Activated CD4-positive, alpha-beta memory T cell treated with anti-CD3 and anti-CD28 coated beads, Interleukin-2, amount 10 ng/mL, durations not matched to agents 7 days and 5 days (primary cell): ENCODE results near the gene DGKH. TPM values are rescaled to one million over a fixed set of nuclear protein-coding genes. Genes with fewer than 3 reads are reported as not detected.

ENCODE experiments used
- CTCF ChIA-PET: fragments of 350-600 bp; sonication (Branson Sonifier 250); formaldehyde crosslinking; loops from one replicate; lab custom pipeline; 2021; ENCODE audit warnings: antibody characterized with exemption, inconsistent platforms; lab: Charles Lee
- POLR2A ChIA-PET: fragments of 350-600 bp; sonication (Branson Sonifier 250); formaldehyde crosslinking; loops from one replicate; lab custom pipeline; 2021; ENCODE audit warnings: antibody characterized with exemption; lab: Charles Lee
- DNase-seq: peaks from one replicate; pipeline ENCODE4 v3.0.0-alpha.2; 2020
- H3K27ac Mint-ChIP-seq: one replicate; pipeline ENCODE4 v1.8.0; 2021; ENCODE audit warnings: mild to moderate bottlenecking, mixed read lengths
- H3K27me3 Mint-ChIP-seq: one replicate; pipeline ENCODE4 v1.8.0; 2021; ENCODE audit warnings: mixed read lengths
- H3K36me3 Mint-ChIP-seq: one replicate; pipeline ENCODE4 v1.8.0; 2021; ENCODE audit warnings: low read depth, mixed read lengths
- H3K4me1 Mint-ChIP-seq: one replicate; pipeline ENCODE4 v1.8.0; 2021; ENCODE audit warnings: mixed read lengths
- H3K4me3 Mint-ChIP-seq: one replicate; pipeline ENCODE4 v1.8.0; 2021; ENCODE audit warnings: mild to moderate bottlenecking, mixed read lengths
- H3K9me3 Mint-ChIP-seq: one replicate; pipeline ENCODE4 v1.8.0; 2021; ENCODE audit warnings: mixed read lengths
- total RNA-seq, 2 experiments: library from RNA; stranded (reverse); gene quantifications; one replicate each; pipeline ENCODE4 v1.2.3, GENCODE V29; 2021

DGKH gene
- total RNA-seq, 2 experiments from 2014 or later, result 20.4 to 21.1 TPM

DNA sequence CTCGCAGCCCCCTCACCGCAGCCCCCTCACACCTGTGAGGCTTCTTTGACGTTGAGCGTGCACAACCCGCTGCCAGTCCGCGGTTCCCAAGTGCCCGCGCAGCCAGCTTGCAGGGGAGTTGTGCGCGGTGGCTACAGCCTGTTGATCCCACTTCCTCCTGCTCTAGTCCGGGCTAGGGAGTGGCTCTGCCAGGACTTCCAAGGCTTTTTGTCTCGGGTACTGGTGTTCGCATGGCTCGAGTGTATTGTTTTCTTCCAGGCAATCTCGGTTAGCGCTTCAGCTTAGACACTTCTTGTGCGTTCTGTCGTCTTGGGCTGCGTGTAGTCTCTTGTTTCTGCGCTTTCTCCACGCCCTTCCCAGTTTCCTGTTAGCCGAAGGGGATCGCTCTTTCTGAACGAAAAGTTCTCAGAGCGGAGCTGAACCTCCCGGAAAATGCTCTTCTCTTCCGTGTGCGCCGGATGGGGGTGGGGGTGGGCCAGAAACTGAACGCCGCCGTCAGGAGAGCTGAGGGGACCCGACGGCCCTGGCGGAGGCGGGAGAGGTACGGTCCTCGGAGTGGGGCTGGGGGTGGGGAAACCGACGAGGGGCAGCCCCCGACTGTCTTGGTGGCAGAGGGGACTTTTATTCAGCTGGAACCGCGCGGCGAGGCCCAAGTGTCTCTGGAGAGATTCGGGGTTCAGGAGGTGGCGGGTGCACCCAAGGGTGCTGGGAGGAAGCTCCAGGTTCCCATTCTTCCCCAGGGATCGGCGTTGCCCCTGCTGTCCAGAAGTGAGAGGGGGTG is 697 bp upstream of the DGKH start:
- POLR2A ChIA-PET, result interaction anchor here (0.6 to 1.7 kb wide), 10 partner anchors 9 to 987 kb away, joined by 3 to 7 read pairs (median 3); partner anchors contain the start of gene VWA8
- no peaks in the 10 kb centered on the region for H3K9me3 Mint-ChIP-seq
- H3K4me3 Mint-ChIP-seq, result peak overlapping the region; percentile 89

DNA sequence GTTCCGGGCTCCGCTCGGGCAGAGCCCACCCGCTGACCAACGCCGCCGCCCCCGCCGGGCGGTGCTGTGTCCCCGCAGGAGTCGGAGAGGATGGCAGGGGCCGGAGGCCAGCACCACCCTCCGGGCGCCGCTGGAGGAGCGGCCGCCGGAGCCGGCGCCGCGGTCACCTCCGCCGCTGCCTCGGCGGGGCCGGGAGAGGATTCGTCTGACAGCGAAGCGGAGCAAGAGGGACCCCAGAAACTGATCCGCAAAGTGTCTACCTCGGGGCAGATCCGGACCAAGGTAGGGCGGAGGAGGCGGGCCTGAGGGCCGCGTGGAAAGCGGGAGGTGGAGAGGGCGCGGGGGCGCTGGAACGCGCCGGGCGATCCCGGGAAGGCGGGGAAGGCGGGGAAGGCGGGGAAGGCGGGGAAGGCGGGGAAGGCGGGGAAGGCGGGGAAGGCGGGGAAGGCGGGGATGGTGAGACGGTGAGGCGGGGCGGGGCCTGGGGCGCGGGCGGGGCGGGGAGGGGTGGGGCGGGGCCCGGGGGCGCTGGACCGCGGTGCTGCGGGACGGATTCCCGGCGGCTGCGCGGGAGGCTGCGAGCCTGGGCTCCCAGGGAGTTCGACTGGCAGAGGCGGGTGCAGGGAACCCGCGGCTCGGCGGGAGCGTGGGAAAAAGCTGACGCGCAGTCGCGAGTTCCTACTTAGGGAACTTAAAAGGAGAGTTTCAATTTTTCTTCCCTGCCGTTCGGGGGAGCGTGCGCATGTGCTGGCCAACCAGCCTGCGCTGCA is 421 bp downstream of the DGKH start:
- Mint-ChIP-seq H3K9me3 (no peaks in the 10 kb centered on the region), H3K4me1 (peaks cover 31% of the 10 kb centered on the region), H3K4me3 (peak overlapping the region; percentile 89), H3K27me3 (peaks cover 3% of the 10 kb centered on the region), H3K36me3 (peaks cover 35% of the 10 kb centered on the region), H3K27ac (peak overlapping the region; percentile 69)
- CTCF ChIA-PET, result interaction anchor here (0.6 to 1.0 kb wide), 3 partner anchors 156 to 437 kb away, joined by 3 to 5 read pairs (median 3); no protein-coding TSS in a partner anchor
- DNase-seq, result peak; percentile 66
- POLR2A ChIA-PET, result interaction anchor here (0.6 to 1.7 kb wide), 5 partner anchors 10 to 786 kb away, joined by 3 to 7 read pairs (median 3); partner anchors contain the start of gene AKAP11

More for the DNA sequence above, 697 bp upstream of the DGKH start:
- CTCF ChIA-PET, result interaction anchor here (0.6 to 1.3 kb wide), 5 partner anchors 9 to 436 kb away, joined by 3 to 5 read pairs (median 3); no protein-coding TSS in a partner anchor
- peak; percentile 40 for DNase-seq
- H3K4me1 Mint-ChIP-seq, result peaks cover 31% of the 10 kb centered on the region
- H3K36me3 Mint-ChIP-seq, result peaks cover 32% of the 10 kb centered on the region
- peaks cover 3% of the 10 kb centered on the region for H3K27me3 Mint-ChIP-seq
- H3K27ac Mint-ChIP-seq, result peak overlapping the region; percentile 82

- H3K9me3 Mint-ChIP-seq, result no peaks in the 10 kb centered on the region
- H3K27ac Mint-ChIP-seq, result peak overlapping the region; percentile 54
- H3K4me3 Mint-ChIP-seq, result peak overlapping the region; percentile 78
- H3K4me1 Mint-ChIP-seq, result peaks cover 34% of the 10 kb centered on the region
- DNase-seq, result no peak
- H3K27me3 Mint-ChIP-seq, result peaks cover 3% of the 10 kb centered on the region
- H3K36me3 Mint-ChIP-seq, result peaks cover 35% of the 10 kb centered on the region
- ChIA-PET POLR2A (interaction anchor here (1.0 kb wide), 1 partner anchor 223 kb away, joined by 3 read pairs; the partner anchor contains the start of gene AKAP11), CTCF (no interaction called here)
These were observed 986 bp downstream of the DGKH start for GRCh38 chr13:42049454-42049813.

DNA sequence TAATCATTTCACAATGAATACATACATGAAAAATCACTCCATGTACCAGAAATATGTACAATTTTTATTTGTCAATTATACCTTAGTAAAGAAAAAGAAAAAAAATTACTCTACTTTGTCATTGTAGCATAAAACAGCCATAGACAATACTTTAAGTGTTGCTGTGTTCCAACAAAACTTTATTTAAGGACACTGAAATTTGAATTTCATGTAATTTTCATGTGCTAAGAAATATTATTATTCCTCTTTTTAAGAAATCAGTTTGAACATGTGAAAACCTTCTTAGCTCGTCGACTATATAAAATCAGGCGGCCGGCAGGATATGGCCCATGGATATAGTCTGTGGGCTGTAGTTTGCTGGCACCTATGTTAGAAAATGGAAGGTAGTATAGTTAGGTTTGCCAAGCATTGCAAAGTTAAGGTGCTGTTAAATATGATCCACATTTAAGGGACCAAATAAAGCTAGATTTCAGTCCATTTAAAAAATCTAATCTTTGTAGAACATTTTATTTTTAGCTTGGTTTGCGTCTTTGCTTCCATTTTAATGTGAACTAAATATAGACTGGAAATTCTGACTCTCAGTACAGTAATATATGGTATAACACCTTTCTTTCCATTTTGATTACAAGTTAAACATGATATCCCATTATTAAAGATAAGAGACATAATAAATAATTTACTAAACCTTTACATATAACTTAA is 6.5 kb downstream of the DGKH start:
- no peaks in the 10 kb centered on the region for H3K27me3 Mint-ChIP-seq
- H3K4me1 Mint-ChIP-seq, result peaks cover 38% of the 10 kb centered on the region
- H3K36me3 Mint-ChIP-seq, result peaks cover 39% of the 10 kb centered on the region
- H3K27ac Mint-ChIP-seq, result no peak overlapping the region
- peaks cover 9% of the 10 kb centered on the region for H3K9me3 Mint-ChIP-seq
- CTCF ChIA-PET, result no interaction called here
- H3K4me3 Mint-ChIP-seq, result no peak overlapping the region
- POLR2A ChIA-PET, result no interaction called here
- no peak for DNase-seq

GRCh38 chr13:42055500-42056085 is 7.1 kb downstream of the DGKH start:
- peaks cover 34% of the 10 kb centered on the region for H3K4me1 Mint-ChIP-seq
- H3K27me3 Mint-ChIP-seq, result no peaks in the 10 kb centered on the region
- H3K4me3 Mint-ChIP-seq, result no peak overlapping the region
- peaks cover 9% of the 10 kb centered on the region for H3K9me3 Mint-ChIP-seq
- POLR2A ChIA-PET, result no interaction called here
- CTCF ChIA-PET, result interaction anchor here (0.5 kb wide), 1 partner anchor 854 kb away, joined by 3 read pairs; no protein-coding TSS in a partner anchor
- no peak overlapping the region for H3K27ac Mint-ChIP-seq
- H3K36me3 Mint-ChIP-seq, result peaks cover 41% of the 10 kb centered on the region
- no peak for DNase-seq

DNA sequence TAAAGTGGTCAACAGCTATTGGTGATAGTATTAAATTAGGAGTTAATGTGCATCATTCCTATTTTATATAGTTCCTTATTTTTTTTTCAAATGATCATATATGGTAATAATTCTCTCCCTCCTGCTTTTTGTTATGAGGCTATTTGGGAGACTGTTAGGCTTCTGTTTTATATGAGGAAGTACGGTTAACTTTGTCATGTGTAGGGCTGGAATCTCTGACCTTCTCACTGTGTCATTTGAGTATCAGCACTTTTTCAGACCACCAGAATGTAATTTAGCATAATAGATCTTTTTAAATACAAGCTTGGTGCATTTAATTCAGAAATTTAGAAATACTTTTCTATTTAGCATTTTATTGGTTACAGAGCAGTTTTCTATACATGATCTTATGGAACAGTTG is 7.7 kb downstream of the DGKH start:
- peaks cover 43% of the 10 kb centered on the region for H3K36me3 Mint-ChIP-seq
- no peaks in the 10 kb centered on the region for H3K27me3 Mint-ChIP-seq
- no peak for DNase-seq
- H3K4me3 Mint-ChIP-seq, result no peak overlapping the region
- peaks cover 29% of the 10 kb centered on the region for H3K4me1 Mint-ChIP-seq
- no peak overlapping the region for H3K27ac Mint-ChIP-seq
- peaks cover 9% of the 10 kb centered on the region for H3K9me3 Mint-ChIP-seq
- POLR2A ChIA-PET, result no interaction called here
- CTCF ChIA-PET, result interaction anchor here (0.7 kb wide), 1 partner anchor 24 kb away, joined by 3 read pairs; no protein-coding TSS in a partner anchor

GRCh38 chr13:42056583-42056982 is 8.1 kb downstream of the DGKH start:
- H3K4me1 Mint-ChIP-seq, result peaks cover 26% of the 10 kb centered on the region
- POLR2A ChIA-PET, result no interaction called here

GRCh38 chr13:42057918-42058530 is 9.6 kb downstream of the DGKH start:
- H3K9me3 Mint-ChIP-seq, result peaks cover 9% of the 10 kb centered on the region
- DNase-seq, result no peak
- ChIA-PET POLR2A (interaction anchor here (1.2 kb wide), 1 partner anchor 11 kb away, joined by 3 read pairs; no protein-coding TSS in a partner anchor), CTCF (no interaction called here)
- H3K4me1 Mint-ChIP-seq, result peaks cover 21% of the 10 kb centered on the region
- no peak overlapping the region for H3K4me3 Mint-ChIP-seq
- no peaks in the 10 kb centered on the region for H3K27me3 Mint-ChIP-seq
- H3K27ac Mint-ChIP-seq, result no peak overlapping the region
- peaks cover 29% of the 10 kb centered on the region for H3K36me3 Mint-ChIP-seq

More at GRCh38 chr13:42056583-42056982, 8.1 kb downstream of the DGKH start:
- Mint-ChIP-seq H3K36me3 (peaks cover 40% of the 10 kb centered on the region), H3K27me3 (no peaks in the 10 kb centered on the region), H3K9me3 (peaks cover 9% of the 10 kb centered on the region), H3K27ac (no peak overlapping the region), H3K4me3 (peak overlapping the region; percentile 38)
- DNase-seq, result no peak
- CTCF ChIA-PET, result interaction anchor here (0.7 to 0.9 kb wide), 2 partner anchors 10 to 24 kb away, joined by 3 read pairs; no protein-coding TSS in a partner anchor

- H3K27ac Mint-ChIP-seq, result no peak overlapping the region
These were observed 13.5 kb downstream of the DGKH start for GRCh38 chr13:42061943-42062342.

GRCh38 chr13:42063105-42063504 is 14.7 kb downstream of the DGKH start:
- ChIA-PET CTCF (interaction anchor here (0.8 to 1.1 kb wide), 2 partner anchors 75 to 394 kb away, joined by 3 read pairs; no protein-coding TSS in a partner anchor), POLR2A (interaction anchor here (1.4 kb wide), 1 partner anchor 11 kb away, joined by 4 read pairs; no protein-coding TSS in a partner anchor)
- peaks cover 43% of the 10 kb centered on the region for H3K36me3 Mint-ChIP-seq
- no peak overlapping the region for H3K4me3 Mint-ChIP-seq
- DNase-seq, result no peak
- no peaks in the 10 kb centered on the region for H3K27me3 Mint-ChIP-seq
- peaks cover 4% of the 10 kb centered on the region for H3K4me1 Mint-ChIP-seq
- H3K9me3 Mint-ChIP-seq, result peaks cover 6% of the 10 kb centered on the region
- no peak overlapping the region for H3K27ac Mint-ChIP-seq

More at GRCh38 chr13:42061943-42062342, 13.5 kb downstream of the DGKH start:
- ChIA-PET POLR2A (no interaction called here), CTCF (interaction anchor here (0.6 kb wide), 1 partner anchor 26 kb away, joined by 3 read pairs; no protein-coding TSS in a partner anchor)
- no peak for DNase-seq
- H3K9me3 Mint-ChIP-seq, result peaks cover 9% of the 10 kb centered on the region
- H3K36me3 Mint-ChIP-seq, result peaks cover 48% of the 10 kb centered on the region
- H3K4me3 Mint-ChIP-seq, result no peak overlapping the region
- peaks cover 9% of the 10 kb centered on the region for H3K4me1 Mint-ChIP-seq
- H3K27me3 Mint-ChIP-seq, result no peaks in the 10 kb centered on the region

DNA sequence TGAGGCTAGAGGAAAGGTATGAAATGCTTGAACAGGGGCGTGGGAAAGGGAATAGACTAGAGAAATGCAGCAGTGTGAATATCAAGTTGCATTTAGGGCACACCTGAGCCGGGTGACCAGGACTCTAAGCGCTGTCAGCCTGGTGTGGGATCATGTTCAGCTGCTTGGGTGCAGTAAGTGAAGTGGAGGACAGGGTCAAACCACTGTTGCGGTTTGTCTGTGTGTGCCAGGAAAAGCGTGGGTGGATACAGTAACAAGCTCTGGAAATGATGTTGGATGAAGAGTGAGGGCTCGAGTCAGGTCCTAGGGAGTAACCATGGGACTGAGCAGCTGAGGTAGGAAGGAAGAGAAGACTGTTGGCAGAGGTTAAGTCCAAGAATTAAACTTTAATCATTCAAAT is 15.8 kb downstream of the DGKH start:
- Mint-ChIP-seq H3K4me1 (peaks cover 4% of the 10 kb centered on the region), H3K27ac (no peak overlapping the region), H3K4me3 (no peak overlapping the region), H3K36me3 (peaks cover 44% of the 10 kb centered on the region), H3K9me3 (no peaks in the 10 kb centered on the region), H3K27me3 (no peaks in the 10 kb centered on the region)
- POLR2A ChIA-PET, result interaction anchor here (1.4 kb wide), 1 partner anchor 12 kb away, joined by 4 read pairs; no protein-coding TSS in a partner anchor
- no peak for DNase-seq
- CTCF ChIA-PET, result interaction anchor here (1.1 kb wide), 1 partner anchor 396 kb away, joined by 3 read pairs; no protein-coding TSS in a partner anchor
